Prostate gland (tissue), 2 donors: Measurements from ENCODE around the gene BCAS3.

Experiments used
- CTCF ChIP-seq, 4 experiments: fragments of 200-600 bp in 2 of 4; fragments of 450-650 bp in 2 of 4; sonication (generic) in 2 of 4; IDR thresholded peaks; 1 replicate in 3 of 4; 2 replicates in 1 of 4; pipeline ENCODE4 v1.5.1; 2016 to 2019; ENCODE audit warnings: antibody characterized with exemption in 4 of 4, mild to moderate bottlenecking in 2 of 4, moderate library complexity in 2 of 4
- POLR2A ChIP-seq: fragments of 450-650 bp; IDR thresholded peaks from one replicate; pipeline ENCODE4 v1.6.1; 2016; ENCODE audit warnings: antibody characterized with exemption, mild to moderate bottlenecking
- POLR2AphosphoS5 ChIP-seq: sonication (generic); formaldehyde crosslinking; IDR thresholded peaks from one replicate; pipeline ENCODE4 v1.6.1; 2017; ENCODE audit warnings: antibody characterized with exemption

DNA sequence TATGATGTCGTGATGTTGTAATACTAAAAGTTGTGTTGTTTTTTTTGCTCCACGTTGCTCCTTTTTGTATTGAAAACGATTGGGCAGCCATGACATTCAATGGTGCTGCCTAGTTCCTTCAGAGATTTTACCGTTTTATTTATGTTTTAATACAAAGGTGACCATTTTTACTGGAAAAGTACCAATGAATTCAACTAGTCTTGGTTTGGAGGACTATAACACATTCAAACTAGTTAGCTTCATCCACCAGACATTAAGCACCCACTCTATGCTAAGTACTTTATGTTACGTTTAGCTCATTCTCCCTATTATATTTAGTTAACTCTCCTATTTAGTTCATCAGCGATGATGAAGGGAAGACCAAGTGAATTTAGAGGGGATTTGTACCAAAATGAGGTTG, 605.4 kb downstream of the BCAS3 start:
- TF ChIP-seq CTCF (IDR thresholded peaks at IDR 0.05) (no peak), POLR2A (no peak), POLR2AphosphoS5 (no peak)
